Measurements from ENCODE around the gene CTBP2. TPM values are rescaled to one million over a fixed set of nuclear protein-coding genes. Genes with fewer than 3 reads are reported as not detected.

Gene CTBP2
- total RNA-seq, 1 experiment from 2014 or later: 125 TPM

GRCh38 chr10:125134483-125134848, 25.9 kb downstream of the CTBP2 start:
- no TSS peak for BruUV-seq (replicated peaks)
- in situ Hi-C loops (cut with HindIII; ENCODE audit: low pct_unique_long_range_greater_than_20kb, low sequenced_read_pairs): no loop called here
- Histone ChIP-seq H3K36me3 (ENCODE audit: control insufficient read depth, insufficient read depth, low read length) (0 out of 2 replicates have a peak, but pooled peaks cover 2% of the 10 kb centered on the region), H3K4me3 (ENCODE audit: low read depth in 2 of 2, low read length in 2 of 2) (no peak overlapping the region), H3K4me1 (ENCODE audit: control insufficient read depth, insufficient read depth, low read length) (peaks cover 31% of the 10 kb centered on the region), H3K9me3 (ENCODE audit: control insufficient read depth, insufficient read depth, low read depth, low read length) (no peaks in the 10 kb centered on the region), H3K27me3 (ENCODE audit: control insufficient read depth, insufficient read depth, low read length) (no peaks in the 10 kb centered on the region), H3K27ac (ENCODE audit: low read length) (no peak overlapping the region)
- DNase-seq (ENCODE audit: low read depth, low spot score) (no peak), ATAC-seq (no peak)
- intact Hi-C loops (cut with micrococcal nuclease; ENCODE audit: unreplicated experiment): no loop called here
- POLR2A ChIA-PET: no interaction called here
- CTCF ChIA-PET: no interaction called here
- TF ChIP-seq CTCF (IDR thresholded peaks at IDR 0.05): no peak
- TF ChIP-seq REST (IDR thresholded peaks at IDR 0.05; ENCODE audit: insufficient read depth in 1 of 2, low read depth in 2 of 2, low read length in 1 of 2): no peak
- no peak for TF ChIP-seq POLR2AphosphoS5 (IDR thresholded peaks at IDR 0.05; ENCODE audit: low read depth, low read length)
- no peak for TF ChIP-seq SIN3A (IDR thresholded peaks at IDR 0.05; ENCODE audit: borderline replicate concordance, insufficient read depth, low read depth, low read length)

- no TSS peak for BruUV-seq (replicated peaks)
- POLR2A ChIA-PET: no interaction called here
- Histone ChIP-seq H3K9me3 (ENCODE audit: control insufficient read depth, insufficient read depth, low read depth, low read length) (no peaks in the 10 kb centered on the region), H3K4me3 (ENCODE audit: low read depth in 2 of 2, low read length in 2 of 2) (no peak overlapping the region), H3K27ac (ENCODE audit: low read length) (no peak overlapping the region), H3K36me3 (ENCODE audit: control insufficient read depth, insufficient read depth, low read length) (0 out of 2 replicates have a peak, but pooled peaks cover 2% of the 10 kb centered on the region), H3K27me3 (ENCODE audit: control insufficient read depth, insufficient read depth, low read length) (no peaks in the 10 kb centered on the region), H3K4me1 (ENCODE audit: control insufficient read depth, insufficient read depth, low read length) (peaks cover 31% of the 10 kb centered on the region)
- TF ChIP-seq SIN3A (IDR thresholded peaks at IDR 0.05; ENCODE audit: borderline replicate concordance, insufficient read depth, low read depth, low read length) (no peak), REST (IDR thresholded peaks at IDR 0.05; ENCODE audit: insufficient read depth in 1 of 2, low read depth in 2 of 2, low read length in 1 of 2) (no peak), TCF7L2 (IDR thresholded peaks at IDR 0.05; ENCODE audit: low read depth, low read length) (no peak), CTCF (IDR thresholded peaks at IDR 0.05) (no peak), POLR2AphosphoS5 (IDR thresholded peaks at IDR 0.05; ENCODE audit: low read depth, low read length) (no peak)
- CTCF ChIA-PET: no interaction called here
- in situ Hi-C loops (cut with HindIII; ENCODE audit: low pct_unique_long_range_greater_than_20kb, low sequenced_read_pairs) (no loop called here), intact Hi-C loops (cut with micrococcal nuclease; ENCODE audit: unreplicated experiment) (no loop called here)
- ATAC-seq (no peak), DNase-seq (ENCODE audit: low read depth, low spot score) (no peak)
Measured at GRCh38 chr10:125133696-125134482, 26.5 kb downstream of the CTBP2 start.

All from Panc1 (cell line).